Natural killer cell (primary cell): ENCODE measurements around the gene NUDT3. TPM values are rescaled to one million over a fixed set of nuclear protein-coding genes. Genes with fewer than 3 reads are reported as not detected.

Experiments
- ATAC-seq, 3 donors: fragments of 150-1000 bp in 2 of 3; fragments of 200-7000 bp in 1 of 3; cut with Tn5 transposase; 1 replicate in 1 of 3; 2 replicates in 2 of 3; pipeline ENCODE4 v1.10.0; 2021; ENCODE audit warnings: mild to moderate bottlenecking in 2 of 3, moderate library complexity in 2 of 3
- DNase-seq, 2 donors: peaks; one replicate each; pipeline versions ENCODE4 v3.0.0 to v3.0.0-alpha.2; 2013 to 2021; ENCODE audit warnings: mixed read lengths in 1 of 2
- H3K27ac ChIP-seq: one replicate; pipeline ENCODE4 v1.5.1; 2013; ENCODE audit warnings: mild to moderate bottlenecking, low read length
- H3K27me3 ChIP-seq: one replicate; pipeline ENCODE4 v1.6.1; 2013; ENCODE audit warnings: low read length; ENCODE audit not compliant: control insufficient read depth, insufficient read depth
- H3K36me3 ChIP-seq: one replicate; pipeline ENCODE4 v1.6.1; 2013; ENCODE audit warnings: low read length; ENCODE audit not compliant: control insufficient read depth, insufficient read depth
- H3K4me1 ChIP-seq: one replicate; pipeline ENCODE4 v1.6.1; 2013; ENCODE audit warnings: low read length; ENCODE audit not compliant: control insufficient read depth, insufficient read depth
- H3K4me3 ChIP-seq: one replicate; pipeline ENCODE4 v1.5.1; 2013; ENCODE audit warnings: low read length
- H3K9me3 ChIP-seq: one replicate; pipeline ENCODE4 v1.6.1; 2013; ENCODE audit warnings: low read length; ENCODE audit not compliant: control insufficient read depth, insufficient read depth
- H3K27ac Mint-ChIP-seq, 2 donors: one replicate each; pipeline ENCODE4 v1.8.0; 2022; ENCODE audit warnings: mild to moderate bottlenecking in 2 of 2, mixed read lengths in 2 of 2, moderate library complexity in 1 of 2
- H3K27me3 Mint-ChIP-seq, 2 donors: one replicate each; pipeline ENCODE4 v1.8.0; 2022; ENCODE audit warnings: low read depth in 2 of 2, mixed read lengths in 2 of 2
- H3K36me3 Mint-ChIP-seq: one replicate; pipeline ENCODE4 v1.8.0; 2022; ENCODE audit warnings: mixed read lengths
- H3K4me1 Mint-ChIP-seq, 2 donors: one replicate each; pipeline ENCODE4 v1.8.0; 2022; ENCODE audit warnings: mixed read lengths in 2 of 2
- H3K4me3 Mint-ChIP-seq: one replicate; pipeline ENCODE4 v1.8.0; 2022; ENCODE audit warnings: mild to moderate bottlenecking, moderate library complexity, mixed read lengths
- H3K9me3 Mint-ChIP-seq, 2 donors: one replicate each; pipeline ENCODE4 v1.8.0; 2022; ENCODE audit warnings: mixed read lengths in 2 of 2
- WGBS: methylation state at CpG from one replicate; pipeline ENCODE4 v1.1.7; 2013; ENCODE audit warnings: missing lambda C conversion rate; ENCODE audit not compliant: insufficient coverage; 5-methylcytosine and 5-hydroxymethylcytosine counted together
- intact Hi-C: fragments of 100-400 bp; cut with micrococcal nuclease; formaldehyde crosslinking; loops from one replicate; pipeline ENCODE4 v1.14.2; 2022
- total RNA-seq, 4 donors: library from RNA; stranded (reverse); fragments of 120-200 nt in 1 of 4; gene quantifications; one replicate each; pipeline versions ENCODE4 v1.2.3 to v1.2.4, GENCODE V29; 2013 to 2022
- TF ChIP-seq, protein P1 (sequence below): fragments of 200-600 bp; IDR thresholded peaks from one replicate; pipeline ENCODE4 v1.8.0; 2022; ENCODE audit warnings: antibody characterized with exemption

NUDT3 gene
- total RNA-seq, 3 donors from 2014 or later (not counting 1 experiment from before 2014, with no cell fraction given): 22.0 to 26.3 (median 26.1) TPM

DNA sequence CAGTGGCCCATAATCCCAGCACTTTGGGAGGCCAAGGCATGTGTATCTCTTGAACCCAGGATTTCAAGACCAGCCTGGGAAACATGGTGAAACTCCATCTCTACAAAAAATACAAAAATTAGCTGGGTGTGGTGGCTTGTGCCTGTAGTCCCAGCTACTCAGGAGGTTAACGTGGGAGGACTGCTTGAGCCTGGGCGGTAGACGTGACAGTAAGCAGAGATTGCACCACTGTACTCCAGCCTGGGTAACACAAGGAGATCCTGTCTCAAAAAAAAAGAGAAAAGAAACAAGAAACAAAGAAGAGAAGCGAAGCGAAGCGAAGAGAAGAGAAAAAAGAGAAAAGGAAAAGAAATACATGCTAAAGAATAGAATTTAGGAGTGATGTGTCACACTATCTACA lies 69.2 kb downstream of the NUDT3 start:
- Histone ChIP-seq H3K27me3 (no peaks in the 10 kb centered on the region), H3K27ac (no peak overlapping the region), H3K36me3 (no peaks in the 10 kb centered on the region), H3K4me3 (no peak overlapping the region), H3K9me3 (no peaks in the 10 kb centered on the region), H3K4me1 (no peaks in the 10 kb centered on the region)
- intact Hi-C loops: no loop called here
- TF ChIP-seq, protein P1, sequence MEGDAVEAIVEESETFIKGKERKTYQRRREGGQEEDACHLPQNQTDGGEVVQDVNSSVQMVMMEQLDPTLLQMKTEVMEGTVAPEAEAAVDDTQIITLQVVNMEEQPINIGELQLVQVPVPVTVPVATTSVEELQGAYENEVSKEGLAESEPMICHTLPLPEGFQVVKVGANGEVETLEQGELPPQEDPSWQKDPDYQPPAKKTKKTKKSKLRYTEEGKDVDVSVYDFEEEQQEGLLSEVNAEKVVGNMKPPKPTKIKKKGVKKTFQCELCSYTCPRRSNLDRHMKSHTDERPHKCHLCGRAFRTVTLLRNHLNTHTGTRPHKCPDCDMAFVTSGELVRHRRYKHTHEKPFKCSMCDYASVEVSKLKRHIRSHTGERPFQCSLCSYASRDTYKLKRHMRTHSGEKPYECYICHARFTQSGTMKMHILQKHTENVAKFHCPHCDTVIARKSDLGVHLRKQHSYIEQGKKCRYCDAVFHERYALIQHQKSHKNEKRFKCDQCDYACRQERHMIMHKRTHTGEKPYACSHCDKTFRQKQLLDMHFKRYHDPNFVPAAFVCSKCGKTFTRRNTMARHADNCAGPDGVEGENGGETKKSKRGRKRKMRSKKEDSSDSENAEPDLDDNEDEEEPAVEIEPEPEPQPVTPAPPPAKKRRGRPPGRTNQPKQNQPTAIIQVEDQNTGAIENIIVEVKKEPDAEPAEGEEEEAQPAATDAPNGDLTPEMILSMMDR: no peak
- no peak overlapping the region for H3K4me3 Mint-ChIP-seq
- 91% methylated on average over 3 of the region's 6 CpGs for WGBS
- H3K9me3 Mint-ChIP-seq: no peaks in the 10 kb centered on the region
- no peaks in the 10 kb centered on the region for H3K36me3 Mint-ChIP-seq
- no peak overlapping the region for H3K27ac Mint-ChIP-seq
- no peaks in the 10 kb centered on the region for H3K27me3 Mint-ChIP-seq
- DNase-seq (no peak), ATAC-seq (no peak)
- H3K4me1 Mint-ChIP-seq: peaks cover 11 to 25% of the 10 kb centered on the region in 2 donors

DNA sequence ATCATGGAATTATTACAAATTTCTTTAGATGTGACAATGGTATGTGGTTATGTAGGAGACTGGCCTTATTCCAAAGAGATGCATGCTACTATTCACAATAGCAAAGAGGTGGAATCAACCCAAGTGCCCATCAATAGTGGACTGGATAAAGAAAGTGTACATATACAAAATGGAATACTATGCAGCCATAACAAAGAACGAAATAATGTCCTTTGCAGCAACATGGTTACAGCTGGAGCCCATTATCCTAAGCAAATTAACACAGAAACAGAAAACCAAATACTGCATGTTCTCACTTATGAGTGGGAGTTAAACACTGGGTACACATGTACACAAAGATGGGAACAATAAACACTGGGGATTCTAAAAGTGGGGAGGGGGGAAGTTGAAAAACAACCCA lies 69.7 kb downstream of the NUDT3 start:
- intact Hi-C loops: no loop called here
- H3K27ac ChIP-seq: no peak overlapping the region
- H3K4me3 Mint-ChIP-seq: no peak overlapping the region
- TF ChIP-seq, protein P1: no peak
- no peak overlapping the region for H3K27ac Mint-ChIP-seq
- no peaks in the 10 kb centered on the region for H3K9me3 Mint-ChIP-seq
- no peaks in the 10 kb centered on the region for H3K36me3 Mint-ChIP-seq
- no peak overlapping the region for H3K4me3 ChIP-seq
- no CpG with 5 or more reads among the region's 1 CpG for WGBS
- H3K4me1 ChIP-seq: no peaks in the 10 kb centered on the region
- peaks cover 11 to 25% of the 10 kb centered on the region in 2 donors for H3K4me1 Mint-ChIP-seq
- H3K27me3 Mint-ChIP-seq: no peaks in the 10 kb centered on the region
- DNase-seq: no peak
- no peaks in the 10 kb centered on the region for H3K27me3 ChIP-seq
- no peaks in the 10 kb centered on the region for H3K36me3 ChIP-seq
- no peaks in the 10 kb centered on the region for H3K9me3 ChIP-seq
- ATAC-seq: no peak

DNA sequence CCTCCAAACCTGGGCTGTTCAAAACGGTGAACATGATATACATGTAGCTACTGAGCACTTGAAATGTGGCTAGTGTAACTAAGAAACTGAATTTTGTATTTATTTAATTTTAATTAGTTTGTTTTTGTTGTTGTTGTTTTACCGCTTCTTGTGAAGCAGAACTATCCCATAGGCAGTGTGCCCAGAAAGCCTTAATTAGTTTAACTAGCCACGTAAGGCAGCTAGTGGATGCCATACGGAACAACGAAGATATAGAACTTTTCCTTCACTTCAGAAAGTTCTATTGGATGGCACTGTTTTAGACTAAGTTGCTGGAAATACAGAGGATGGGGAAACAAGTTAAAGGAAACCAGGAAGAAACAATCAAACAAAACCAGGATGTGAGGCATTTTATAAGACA lies 70.6 kb downstream of the NUDT3 start:
- H3K27ac ChIP-seq: no peak overlapping the region
- H3K4me3 ChIP-seq: no peak overlapping the region
- no peaks in the 10 kb centered on the region for H3K9me3 Mint-ChIP-seq
- no peaks in the 10 kb centered on the region for H3K36me3 Mint-ChIP-seq
- H3K27me3 Mint-ChIP-seq: no peaks in the 10 kb centered on the region
- peaks cover 15 to 31% of the 10 kb centered on the region in 2 donors for H3K4me1 Mint-ChIP-seq
- DNase-seq: no peak
- intact Hi-C loops: no loop called here
- TF ChIP-seq, protein P1: no peak
- H3K27ac Mint-ChIP-seq: no peak overlapping the region
- H3K4me1 ChIP-seq: no peaks in the 10 kb centered on the region
- H3K27me3 ChIP-seq: no peaks in the 10 kb centered on the region
- H3K36me3 ChIP-seq: no peaks in the 10 kb centered on the region
- 100% methylated on average over 4 of the region's 5 CpGs for WGBS
- H3K9me3 ChIP-seq: no peaks in the 10 kb centered on the region
- no peak overlapping the region for H3K4me3 Mint-ChIP-seq
- ATAC-seq: no peak

DNA sequence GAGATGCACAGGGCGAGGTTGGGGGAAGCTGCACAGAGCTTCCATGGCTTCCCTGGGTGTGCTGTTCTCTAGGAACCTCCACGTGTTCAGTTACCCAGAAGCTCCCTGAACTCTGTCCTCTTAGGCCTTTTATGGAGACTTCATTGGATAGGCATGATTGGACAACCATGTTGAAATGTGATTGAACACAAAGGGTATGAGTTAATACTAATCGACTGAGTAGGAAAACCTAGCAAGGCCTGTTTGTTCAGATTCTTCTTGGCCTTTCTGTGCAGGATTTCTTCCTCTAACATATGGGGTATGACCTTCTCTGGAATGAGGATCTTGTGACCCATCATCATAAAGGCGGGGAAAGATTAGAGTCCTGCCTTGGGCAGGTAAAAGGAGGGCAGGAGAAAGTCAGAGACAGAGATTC lies 73.0 kb downstream of the NUDT3 start:
- H3K4me3 Mint-ChIP-seq: no peak overlapping the region
- Histone ChIP-seq H3K9me3 (no peaks in the 10 kb centered on the region), H3K4me3 (no peak overlapping the region), H3K4me1 (no peaks in the 10 kb centered on the region), H3K27ac (no peak overlapping the region), H3K36me3 (no peaks in the 10 kb centered on the region), H3K27me3 (no peaks in the 10 kb centered on the region)
- ATAC-seq (no peak), DNase-seq (no peak)
- H3K27ac Mint-ChIP-seq: no peak overlapping the region
- 92% methylated on average over 4 of the region's 4 CpGs for WGBS
- intact Hi-C loops: no loop called here
- TF ChIP-seq, protein P1: no peak
- no peaks in the 10 kb centered on the region for H3K36me3 Mint-ChIP-seq
- H3K27me3 Mint-ChIP-seq: no peaks in the 10 kb centered on the region
- H3K9me3 Mint-ChIP-seq: no peaks in the 10 kb centered on the region
- peaks cover 34 to 45% of the 10 kb centered on the region in 2 donors for H3K4me1 Mint-ChIP-seq
